Activated CD4-positive, alpha-beta T cell treated with anti-CD3 and anti-CD28 coated beads, Interleukin-2, amount 50 U/mL, for 48 hours (primary cell): Measurements from ENCODE around the gene ATP13A2.

ENCODE experiments used
- DNase-seq, 2 experiments: peaks; one replicate each; pipeline ENCODE4 v3.0.0-alpha.2; 2020

Gene ATP13A2

DNA sequence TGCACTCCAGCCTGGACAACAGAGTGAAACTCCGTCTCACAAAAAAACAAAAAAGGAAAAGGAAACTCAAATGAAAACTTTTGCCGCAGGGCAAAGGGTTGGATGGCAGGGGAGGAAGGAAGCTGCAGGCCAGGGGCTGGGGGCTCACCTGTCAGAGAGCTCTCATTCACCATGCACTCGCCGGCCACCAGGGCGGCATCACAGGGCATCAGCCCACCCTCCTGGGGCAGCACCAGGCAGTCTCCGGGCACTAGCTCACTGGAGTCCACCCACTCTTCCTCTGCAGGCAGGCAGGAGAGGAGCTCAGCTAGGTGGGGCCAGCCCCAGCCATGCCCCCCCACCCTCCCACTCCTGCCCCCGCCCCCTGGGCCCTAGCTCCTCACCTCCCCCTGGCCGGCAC lies 11.9 kb downstream of the ATP13A2 start:
- no peak for DNase-seq

DNA sequence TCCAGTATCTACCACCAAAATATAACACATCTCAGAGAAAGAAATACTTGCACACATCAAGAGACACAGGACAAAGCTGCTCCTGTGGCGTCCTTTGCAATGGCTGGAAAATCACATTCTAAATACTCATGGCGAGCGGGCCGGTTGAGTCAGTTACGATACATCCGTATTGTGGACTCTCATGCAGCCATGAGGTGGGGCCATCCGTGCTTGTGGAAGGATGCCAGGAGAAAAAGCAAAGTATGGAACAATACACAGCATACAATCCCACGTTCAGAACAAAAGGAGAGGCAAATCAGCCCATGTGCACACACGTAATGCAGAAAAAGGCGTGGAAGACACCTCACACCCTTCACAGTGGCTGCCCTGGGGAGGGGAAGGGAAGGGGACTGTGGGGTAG lies 13.1 kb downstream of the ATP13A2 start:
- no peak for DNase-seq

DNA sequence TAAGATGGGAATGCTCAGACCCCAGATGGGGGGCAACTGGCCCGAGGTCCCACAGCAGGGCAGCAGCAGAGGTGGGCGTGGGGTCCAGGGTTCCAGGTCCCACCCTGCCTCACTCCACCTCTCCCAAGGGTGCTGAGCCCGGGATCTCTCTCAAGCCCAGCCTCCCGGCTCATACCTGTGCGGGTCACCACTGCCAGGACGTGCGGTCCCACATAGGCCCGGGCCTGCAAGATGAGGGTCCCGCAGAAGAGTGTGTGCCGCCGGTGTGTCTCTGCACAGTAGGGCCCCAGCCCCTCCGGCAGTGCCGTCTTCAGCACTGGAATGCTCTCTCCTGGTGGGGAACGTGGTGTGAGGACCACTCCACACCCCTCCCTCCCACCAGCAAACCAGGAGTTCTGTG lies 14.9 kb downstream of the ATP13A2 start:
- no peak for DNase-seq

DNA sequence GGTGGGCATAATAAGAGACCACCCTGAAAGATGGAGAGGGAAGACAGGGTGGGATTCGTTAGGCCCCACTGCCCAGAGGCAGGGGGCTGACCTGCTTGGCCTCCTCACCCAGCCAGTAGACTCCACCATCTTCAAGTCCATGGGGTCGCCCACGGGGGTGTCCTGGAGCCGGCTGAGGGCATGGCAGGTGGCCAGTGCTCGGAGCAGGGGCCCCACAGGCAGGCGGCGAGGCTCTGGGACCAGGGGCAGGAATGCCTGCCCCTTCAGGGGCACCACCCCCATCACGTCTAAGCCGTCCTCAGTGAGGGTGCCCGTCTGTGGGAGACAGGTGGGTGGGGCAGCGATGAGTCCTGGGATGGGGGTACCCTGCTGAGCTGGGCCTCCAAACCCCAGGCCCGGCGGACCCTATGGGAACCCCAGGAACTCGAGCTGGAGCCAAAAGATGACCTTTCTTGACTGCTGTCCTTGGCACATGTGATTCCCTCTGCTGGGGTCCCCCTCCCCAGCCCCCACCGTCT lies 18.1 kb downstream of the ATP13A2 start:
- DNase-seq: no peak

DNA sequence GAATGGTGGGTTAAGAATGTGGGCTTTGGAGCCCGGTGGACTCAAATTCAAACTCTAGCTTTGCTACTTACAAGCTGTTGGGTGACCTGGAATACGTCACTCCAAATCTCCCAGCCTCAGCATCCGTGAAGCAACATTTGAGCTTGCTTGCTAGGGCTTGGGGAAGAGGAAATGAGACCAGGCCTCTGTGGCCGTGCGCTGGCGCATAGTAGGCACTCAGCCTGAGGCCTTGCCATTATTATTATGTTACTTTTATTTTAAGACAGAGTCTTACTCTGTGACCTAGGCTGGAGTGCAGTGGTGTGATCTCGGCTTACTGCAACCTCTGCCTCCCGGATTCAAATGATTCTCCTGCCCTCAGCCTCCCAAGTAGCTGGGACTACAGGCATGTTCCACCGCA lies 19.1 kb downstream of the ATP13A2 start:
- no peak for DNase-seq

DNA sequence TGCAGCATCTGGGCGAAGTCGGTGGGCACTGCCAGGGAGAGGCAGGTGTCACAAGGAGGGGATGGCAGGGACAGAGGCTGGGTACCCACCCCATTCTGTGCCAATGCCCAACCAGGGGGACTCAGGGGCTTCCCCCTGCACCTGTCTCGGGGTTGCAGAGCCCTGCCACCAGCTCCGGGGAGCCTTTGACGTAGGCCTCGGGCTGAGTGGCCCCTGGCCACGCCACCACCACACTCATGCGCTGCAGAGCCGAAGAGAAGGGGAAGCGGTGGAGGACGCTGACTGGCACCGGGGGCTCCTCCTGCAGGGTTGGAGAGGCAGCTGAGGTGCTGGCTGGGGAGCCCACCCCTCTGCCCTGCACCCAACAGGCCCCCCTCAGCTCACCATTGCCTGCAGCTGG lies 19.6 kb downstream of the ATP13A2 start:
- DNase-seq: no peak

DNA sequence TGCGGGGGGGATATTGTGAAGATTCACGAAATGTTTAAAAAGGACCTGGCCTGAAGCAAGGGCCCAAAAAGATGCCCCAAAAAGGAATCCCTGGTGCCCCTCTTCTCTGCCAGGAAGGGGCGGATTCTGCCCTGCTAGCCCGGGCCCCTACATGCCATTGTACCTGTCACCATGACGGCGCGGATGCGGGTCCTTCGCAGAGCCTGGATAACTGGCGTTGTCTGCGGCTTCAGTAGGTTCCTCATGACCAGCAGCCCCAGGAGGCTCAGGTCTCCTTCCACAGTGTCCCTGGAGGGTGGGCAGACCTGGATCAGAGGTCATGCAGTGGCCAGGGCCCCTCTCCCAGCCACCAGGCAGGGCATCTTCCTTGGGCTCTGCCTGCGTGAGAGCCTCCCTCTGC lies 20.2 kb downstream of the ATP13A2 start:
- DNase-seq: no peak

DNA sequence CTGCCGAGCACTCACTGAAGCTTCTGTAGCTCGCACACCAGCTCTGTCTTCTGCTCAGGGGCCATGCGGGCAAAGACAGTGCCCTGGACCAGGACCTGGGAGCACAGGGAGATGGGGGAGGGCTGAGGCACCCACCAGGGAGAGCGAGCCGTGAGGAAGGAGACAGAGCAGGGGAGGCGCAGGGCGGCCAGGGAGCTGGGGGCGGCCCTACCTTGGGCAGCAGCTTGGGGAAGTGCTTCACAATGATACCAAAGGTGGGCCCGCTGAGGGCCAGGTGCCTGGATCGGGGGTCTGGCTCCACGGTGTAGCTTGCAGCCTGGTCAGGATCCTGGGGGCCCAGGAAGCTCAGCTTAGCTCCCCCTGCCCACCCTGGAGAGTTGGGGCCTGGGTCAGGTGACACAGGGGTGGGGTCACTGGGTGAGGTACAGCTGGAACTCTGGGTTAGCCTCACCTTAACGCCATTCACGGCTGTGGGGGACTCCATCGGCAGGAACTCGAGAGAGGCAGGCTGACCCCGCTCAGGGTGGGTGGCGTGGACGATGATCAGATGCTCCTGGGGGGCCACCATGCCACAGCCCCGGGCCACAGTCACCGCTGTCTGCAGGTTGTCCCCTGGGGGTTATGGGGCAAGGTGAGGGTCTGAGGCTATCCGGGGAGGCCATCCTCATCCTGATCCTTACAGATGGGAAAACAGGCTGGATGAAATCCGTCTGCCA lies 21.9 kb downstream of the ATP13A2 start:
- no peak for DNase-seq

DNA sequence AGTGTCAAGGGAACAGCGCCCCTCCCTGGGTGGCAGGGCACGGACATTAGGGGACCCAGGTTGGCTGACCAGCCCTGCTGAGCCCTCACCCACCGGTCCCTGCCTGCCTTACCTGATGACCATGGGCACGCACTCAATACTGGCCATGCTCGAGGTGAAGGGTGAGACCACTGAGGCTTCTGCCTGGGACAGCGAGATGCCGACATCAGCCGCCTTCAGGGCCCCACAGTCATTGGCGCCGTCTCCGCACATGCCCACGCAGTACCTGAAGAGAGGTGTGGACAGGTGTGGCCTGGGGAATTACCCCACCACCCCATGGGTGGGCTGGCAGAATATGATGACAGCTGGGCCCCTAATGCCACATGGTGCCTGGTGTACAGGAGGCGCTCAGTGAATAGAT lies 23.5 kb downstream of the ATP13A2 start:
- no peak for DNase-seq

DNA sequence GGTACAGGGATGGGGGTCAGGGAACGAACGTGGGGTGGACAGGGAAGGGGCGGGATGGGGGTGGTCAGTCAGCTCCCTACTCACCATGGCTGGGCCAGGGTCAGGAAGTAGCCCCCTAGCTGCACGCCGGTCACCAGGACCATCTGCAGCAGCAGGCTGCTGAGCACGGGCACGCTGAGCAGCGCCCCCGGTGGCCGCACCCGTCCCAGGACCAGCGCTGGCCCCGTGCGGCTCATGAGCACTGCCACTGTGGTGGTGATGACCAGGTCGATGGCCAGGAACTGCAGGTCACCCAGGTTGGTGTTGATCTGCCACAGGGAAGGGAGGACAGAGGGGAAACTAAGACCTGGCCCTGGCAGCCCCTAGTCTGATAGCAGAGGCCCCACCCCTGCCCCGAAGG lies 24.8 kb downstream of the ATP13A2 start:
- no peak for DNase-seq

DNA sequence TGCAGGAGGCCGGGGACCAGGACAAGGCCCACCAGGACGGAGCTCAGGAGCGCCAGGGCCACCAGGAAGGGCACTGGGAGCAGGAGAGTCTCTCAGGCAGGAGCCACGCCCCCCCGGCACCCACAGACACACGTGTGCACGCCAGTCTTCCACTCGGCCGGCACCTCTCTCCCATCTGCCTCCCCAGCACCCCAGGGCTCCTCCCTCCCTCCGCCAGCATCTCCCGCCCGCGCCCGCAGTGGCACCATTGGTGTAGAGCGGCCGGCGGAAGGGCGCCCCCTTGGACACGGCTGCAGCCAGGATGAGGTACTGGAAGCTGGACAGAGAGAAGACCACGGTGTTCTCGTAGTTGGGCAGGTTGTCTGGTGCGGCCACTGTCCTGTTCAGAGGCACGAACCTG lies 25.2 kb downstream of the ATP13A2 start:
- no peak for DNase-seq

DNA sequence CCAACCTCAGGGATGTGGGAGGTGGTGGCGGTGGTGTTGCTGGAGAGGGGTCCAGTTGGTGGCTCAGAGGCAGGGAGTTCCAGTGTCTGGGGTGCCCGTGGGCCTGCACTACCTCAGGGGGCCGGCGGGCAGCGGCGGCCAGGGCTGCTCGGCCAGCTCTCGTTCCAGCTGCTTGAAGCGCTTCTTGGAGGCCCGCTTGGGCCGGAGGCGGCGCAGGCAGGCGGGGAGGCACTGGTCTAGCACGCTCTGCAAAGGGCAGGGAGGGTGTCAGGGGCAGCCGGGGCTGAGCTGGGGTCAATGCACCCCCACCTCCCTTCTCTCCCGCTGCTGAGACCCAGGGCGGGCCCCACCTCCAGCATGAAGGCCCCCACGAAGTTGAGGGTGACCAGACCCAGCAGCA lies 25.6 kb downstream of the ATP13A2 start:
- DNase-seq: no peak

DNA sequence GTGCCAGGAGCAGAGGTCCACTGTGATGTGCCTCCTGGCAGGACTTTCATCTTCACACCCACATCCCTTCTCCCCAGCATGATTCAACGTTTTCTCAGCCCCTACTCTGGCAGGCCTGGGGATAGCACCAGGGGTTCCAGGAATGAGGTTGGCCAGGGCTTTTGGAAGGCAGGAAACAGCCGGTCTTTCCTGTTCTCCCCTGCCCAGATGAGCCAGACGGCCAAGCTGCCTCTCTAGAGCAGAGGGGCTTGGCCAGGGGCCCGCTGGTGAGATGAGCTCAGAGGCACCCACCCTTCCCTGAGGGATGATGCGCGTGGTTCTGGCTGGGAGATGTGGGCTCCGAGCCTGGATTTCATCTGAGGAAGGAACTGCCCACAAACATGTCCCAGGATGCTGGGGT lies 27.0 kb downstream of the ATP13A2 start:
- no peak for DNase-seq

DNA sequence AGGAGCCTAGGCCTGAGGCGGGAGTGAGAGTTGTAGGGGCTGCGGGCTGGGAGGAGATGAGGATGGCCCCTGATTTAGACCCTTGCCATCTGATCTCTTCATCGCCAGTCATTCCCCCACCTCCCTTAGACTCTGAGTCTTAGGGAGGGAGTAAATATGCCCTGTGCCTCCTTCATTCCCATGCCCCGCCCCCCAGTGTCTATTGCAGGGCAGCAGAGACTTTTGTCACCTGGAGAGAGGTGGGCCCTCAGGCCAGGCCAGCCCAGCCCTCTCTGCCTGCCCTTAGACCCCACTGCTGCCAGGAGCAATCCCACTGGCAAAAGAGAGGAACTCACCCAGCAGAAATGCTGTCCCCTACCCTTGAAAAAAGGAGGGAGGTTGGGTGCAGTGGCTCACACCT lies 28.1 kb downstream of the ATP13A2 start:
- no peak for DNase-seq

DNA sequence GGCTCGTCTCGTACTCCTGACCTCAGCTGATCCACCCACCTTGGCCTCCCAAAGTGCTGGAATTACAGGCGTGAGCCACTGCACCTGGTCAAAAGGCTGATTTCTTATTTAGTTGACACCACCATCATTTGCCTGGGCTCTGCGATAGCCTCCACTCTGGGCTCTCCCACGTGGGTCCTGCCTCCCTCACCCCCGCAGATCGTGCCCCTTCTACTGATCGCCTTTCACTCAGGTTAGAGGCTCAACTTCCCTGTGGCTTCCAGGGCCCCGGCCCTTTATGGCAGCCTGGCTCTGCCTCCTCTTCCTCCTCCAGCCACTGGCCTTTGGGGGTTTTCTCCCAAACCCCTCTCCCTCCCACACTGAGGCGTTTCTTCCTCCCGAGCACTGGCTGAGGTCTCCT lies 28.8 kb downstream of the ATP13A2 start:
- no peak for DNase-seq

DNA sequence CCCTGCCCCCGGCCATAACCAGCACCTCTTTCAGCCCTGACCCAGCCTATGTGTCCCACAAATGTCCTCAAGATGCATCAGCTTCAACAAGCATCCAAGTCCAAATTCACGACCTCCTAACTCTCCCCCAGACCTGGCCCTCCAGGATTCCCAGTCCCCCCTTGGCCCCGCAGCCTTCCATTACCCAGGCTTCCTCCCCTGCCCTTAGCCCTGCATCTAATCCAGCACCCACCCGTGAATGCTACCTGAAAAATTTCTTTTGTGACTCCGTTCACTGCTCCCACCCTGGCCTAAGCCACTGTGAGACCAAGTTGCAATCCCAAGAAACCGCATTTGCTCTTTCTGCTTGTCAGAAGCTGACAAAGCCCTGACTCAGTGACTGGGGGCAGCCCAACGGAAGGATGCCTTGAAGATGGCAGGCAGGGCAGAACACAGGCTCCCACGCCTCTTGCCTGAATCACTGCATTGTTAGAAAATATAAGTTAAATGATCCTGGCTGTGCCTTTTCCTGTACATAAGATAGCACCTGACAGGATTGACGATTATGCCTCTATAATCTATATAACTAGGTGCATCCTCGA lies 30.4 kb downstream of the ATP13A2 start:
- no peak for DNase-seq

DNA sequence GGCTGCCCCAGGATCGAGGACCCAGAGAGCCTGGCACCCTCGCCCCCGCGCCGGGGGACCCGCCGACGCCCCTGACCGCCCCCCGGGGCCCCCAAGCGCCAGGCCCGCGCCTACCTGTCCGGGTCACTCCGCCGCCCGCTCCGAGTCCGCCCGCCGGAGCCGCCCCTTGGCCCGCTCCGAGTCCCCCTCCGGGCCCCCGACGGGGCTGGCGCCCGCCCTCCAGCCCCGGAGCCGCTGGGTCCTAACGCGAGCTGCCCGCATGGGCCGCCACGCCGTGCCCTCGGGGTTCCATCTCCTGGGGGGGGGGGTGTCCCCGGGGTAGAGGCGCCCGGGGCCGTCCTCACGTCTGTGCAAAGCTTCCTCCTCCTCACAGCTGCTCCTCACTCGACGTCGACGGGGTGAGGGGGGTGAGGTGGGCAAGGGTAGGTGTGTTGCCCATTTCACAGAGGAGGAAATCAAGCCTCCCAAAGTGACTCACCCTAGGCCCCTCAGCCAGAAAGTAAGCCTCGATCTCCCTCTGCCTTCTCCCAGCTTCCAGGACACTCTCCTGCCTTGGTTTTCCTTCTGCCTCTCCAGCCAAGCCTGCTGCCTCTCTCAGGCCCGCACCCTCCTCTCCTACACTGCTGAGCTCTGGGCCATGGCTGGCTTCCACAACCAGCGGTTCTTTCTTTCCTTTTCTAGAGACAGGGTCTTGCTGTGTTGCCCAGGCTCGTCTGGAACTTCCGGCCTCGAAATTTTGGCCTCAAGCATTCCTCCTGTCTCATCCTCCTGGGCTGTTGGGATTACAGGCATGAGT lies 31.1 kb downstream of the ATP13A2 start, which contains the start of gene MFAP2:
MFAP2 (minus strand) TSS at position 148 of the 796 bp plus-strand sequence. CDS start 2,347 bp downstream, outside the sequence.
- no peak for DNase-seq

DNA sequence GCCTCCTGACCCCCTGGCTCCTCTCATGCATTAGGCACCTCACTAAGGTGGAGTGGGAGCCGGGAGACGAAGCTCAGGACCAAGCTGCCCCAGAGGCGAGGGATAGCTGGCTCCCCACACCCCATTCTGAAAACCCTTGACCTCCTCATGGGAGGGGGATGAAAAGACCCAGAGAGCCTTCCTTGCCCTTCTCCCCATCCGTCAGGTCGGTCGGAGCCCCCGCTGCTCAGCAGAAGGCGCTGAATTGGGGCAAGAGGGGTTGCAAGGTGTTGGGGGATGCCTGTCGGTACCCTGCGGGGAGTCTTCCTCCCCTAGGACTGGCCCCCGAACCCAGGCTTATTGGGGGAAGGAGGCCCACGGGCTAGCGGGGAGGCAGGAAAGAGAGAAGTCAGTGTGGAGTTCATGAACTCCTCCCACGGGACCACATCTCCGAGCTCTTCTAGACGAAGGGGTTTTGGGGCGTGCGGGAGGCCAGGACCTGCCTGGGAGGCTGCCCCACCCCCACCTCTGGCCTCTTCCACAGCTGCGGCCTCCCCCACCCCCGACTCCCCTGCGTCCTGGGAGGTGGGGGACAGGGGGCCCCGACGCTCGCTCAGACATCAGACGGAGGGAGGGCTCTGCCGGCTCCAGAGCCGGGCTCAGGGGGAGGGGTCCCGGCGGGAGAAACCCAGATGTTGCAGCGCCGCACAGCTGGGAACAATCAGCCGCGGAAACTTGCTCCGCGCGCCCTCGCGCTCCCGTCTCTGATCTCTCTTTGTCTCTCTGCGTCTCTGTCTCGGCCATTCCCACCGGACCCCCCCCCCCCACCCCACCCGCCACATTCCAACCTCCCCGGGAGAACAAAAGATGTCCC lies 32.0 kb downstream of the ATP13A2 start:
- no peak for DNase-seq

DNA sequence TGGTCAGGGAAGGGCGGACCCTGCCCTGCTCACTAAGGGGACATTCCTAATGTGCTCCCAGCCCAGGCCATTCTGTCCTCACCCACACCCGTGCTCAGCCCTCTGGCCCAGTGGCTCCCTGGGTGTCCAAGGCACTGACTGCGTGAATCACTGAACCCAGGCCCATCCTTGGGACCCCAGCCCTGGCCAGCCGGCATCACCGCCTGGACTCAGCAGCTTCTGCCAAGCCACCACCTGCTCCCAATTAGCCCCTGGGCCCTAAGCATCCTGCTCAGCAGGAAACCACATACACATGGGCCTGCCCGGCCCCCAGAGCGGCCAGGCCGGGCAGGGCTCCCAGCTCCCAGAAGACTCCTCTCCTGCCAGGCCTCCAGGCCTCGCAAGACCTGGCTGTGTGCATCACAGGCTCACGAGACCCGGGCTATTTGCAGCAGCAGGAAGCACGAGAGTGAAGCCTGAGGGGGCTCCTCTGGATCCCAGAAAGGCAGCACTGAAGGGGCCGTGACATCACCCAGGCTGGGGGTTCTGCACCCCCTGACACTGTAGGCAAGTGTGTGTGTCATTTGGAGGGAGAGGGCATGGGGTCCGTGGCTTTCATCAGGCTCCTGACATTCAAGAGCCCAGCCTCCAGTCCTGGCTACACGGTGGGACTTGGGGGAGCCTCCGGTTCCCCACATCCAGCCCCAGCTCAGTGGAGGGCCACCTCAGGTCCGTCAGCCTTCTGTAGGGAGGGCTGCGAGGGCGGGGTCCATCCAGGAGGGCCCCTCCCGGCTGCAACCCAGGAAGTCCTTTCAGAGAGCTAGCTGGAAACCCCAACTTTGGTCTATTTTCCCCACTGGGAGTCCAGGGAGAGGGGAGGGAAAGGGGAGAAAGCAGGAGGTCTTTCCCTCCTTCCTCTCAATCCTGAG lies 32.9 kb downstream of the ATP13A2 start:
- no peak for DNase-seq

DNA sequence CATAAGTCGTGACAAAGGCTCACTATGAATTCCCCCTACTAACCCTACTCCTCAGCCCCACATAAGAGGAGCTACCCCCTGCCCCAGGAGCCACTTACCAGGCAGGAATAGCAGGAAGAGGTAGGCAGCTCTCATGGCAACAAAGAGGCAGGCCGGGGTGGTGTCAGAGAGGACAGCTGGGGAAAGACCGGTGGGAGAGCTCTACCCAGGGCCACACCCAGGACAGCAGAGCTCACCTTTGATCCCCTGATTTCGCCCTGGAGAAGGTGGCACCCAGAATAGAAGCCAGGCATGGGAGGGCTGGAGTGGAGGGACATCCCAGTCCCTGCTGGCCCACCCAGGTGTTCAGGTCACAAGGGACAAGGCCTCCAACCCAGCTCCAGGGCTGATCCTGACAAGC lies 33.6 kb downstream of the ATP13A2 start:
- DNase-seq: no peak

DNA sequence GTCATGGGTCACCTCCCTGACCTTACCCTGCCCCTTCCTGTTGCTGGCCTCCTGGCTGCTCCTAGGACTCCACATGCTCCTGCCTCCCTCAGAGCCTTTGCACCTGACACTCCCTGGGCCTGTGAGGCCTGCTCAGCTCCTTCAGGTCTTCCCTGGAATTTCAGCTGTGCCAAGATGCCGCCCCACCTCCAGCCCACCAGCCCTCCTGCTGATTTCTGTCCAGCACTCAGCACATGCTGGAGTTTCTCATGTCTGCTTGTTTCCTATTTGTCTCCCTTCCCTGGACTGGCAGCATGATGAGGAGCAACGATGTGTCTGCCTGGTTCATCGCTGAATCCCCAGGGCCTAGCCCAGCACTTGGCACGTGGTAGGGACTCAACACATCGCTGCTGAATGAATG lies 34.4 kb downstream of the ATP13A2 start:
- no peak for DNase-seq

DNA sequence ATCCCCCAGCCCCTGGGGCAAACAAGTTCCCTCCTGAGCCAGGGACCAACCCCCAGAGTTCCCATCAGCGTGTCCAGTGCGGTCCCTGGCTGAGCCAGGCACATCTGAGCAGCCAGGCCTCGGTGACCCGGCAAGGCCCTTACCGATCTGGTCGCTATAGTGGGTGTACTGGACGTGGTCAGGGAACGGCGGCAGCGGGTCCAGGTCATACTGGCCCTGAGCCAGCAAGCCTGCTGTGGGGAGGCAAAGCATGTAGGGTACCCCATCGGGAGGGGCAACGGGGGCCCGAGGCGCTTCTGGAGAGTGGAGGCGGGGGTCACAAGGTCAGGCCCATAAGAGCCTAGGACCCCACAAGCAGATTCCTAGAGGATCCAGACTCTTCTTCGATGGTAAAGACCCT lies 34.8 kb downstream of the ATP13A2 start:
- DNase-seq: no peak
